DND-41 (cell line): ENCODE data around the gene ISY1.

Experiments
- EZH2 ChIP-seq: IDR thresholded peaks from 3 replicates; pipeline ENCODE4 v1.6.1; 2012; ENCODE audit warnings: borderline replicate concordance, low read depth, mild to moderate bottlenecking, moderate library complexity, low read length, inconsistent platforms; ENCODE audit not compliant: severe bottlenecking
- TF ChIP-seq, protein P1 (sequence below): IDR thresholded peaks from 2 replicates; pipeline ENCODE4 v1.5.1; 2012; ENCODE audit warnings: borderline replicate concordance, low read length, moderate library complexity, mild to moderate bottlenecking; ENCODE audit not compliant: poor library complexity, severe bottlenecking; ENCODE audit errors: extremely low read depth

DNA sequence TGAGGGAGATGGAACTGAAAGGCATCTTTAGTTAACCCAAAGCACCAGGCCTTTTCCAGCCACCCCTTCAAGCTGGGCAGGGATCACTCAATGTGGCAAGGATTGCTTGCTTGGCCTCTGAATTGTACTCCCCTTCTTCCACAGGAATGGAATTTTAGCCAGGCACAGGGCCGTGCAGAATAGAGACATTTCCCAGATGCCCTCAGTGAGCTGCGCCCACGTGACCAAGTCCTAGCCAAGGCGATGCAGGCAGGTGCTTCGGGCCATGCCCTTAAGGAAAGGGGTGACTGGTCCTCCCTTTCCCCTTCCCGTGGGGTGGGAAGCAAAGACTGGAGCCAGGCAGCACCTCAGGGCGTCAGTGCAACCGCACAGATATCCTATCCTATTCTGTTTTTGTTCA lies 82.4 kb downstream of the ISY1 start:
- TF ChIP-seq EZH2: no peak
- TF ChIP-seq, protein P1, sequence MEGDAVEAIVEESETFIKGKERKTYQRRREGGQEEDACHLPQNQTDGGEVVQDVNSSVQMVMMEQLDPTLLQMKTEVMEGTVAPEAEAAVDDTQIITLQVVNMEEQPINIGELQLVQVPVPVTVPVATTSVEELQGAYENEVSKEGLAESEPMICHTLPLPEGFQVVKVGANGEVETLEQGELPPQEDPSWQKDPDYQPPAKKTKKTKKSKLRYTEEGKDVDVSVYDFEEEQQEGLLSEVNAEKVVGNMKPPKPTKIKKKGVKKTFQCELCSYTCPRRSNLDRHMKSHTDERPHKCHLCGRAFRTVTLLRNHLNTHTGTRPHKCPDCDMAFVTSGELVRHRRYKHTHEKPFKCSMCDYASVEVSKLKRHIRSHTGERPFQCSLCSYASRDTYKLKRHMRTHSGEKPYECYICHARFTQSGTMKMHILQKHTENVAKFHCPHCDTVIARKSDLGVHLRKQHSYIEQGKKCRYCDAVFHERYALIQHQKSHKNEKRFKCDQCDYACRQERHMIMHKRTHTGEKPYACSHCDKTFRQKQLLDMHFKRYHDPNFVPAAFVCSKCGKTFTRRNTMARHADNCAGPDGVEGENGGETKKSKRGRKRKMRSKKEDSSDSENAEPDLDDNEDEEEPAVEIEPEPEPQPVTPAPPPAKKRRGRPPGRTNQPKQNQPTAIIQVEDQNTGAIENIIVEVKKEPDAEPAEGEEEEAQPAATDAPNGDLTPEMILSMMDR: no peak
